Measurements from ENCODE around the gene CDS2.

GRCh38 chr20:5116875-5117274 lies 9.9 kb upstream of the CDS2 start:
- TF ChIP-seq EZH2 (IDR thresholded peaks at IDR 0.05; ENCODE audit: low read length, unreplicated experiment) (no peak), CTCF (conservative IDR thresholded peaks at IDR 0.05; ENCODE audit: low read depth, low read length) (no peak)
